PC-3 (cell line): Measurements from ENCODE around the gene XCR1.

Experiments used
- CTCF ChIP-seq: fragments of 300-600 bp; sonication (generic); conservative IDR thresholded peaks from 2 replicates; pipeline ENCODE4 v1.5.1; 2017; ENCODE audit warnings: antibody characterized with exemption, low read depth, mild to moderate bottlenecking, low read length
- EZH2 ChIP-seq: fragments of 300-600 bp; sonication (generic); IDR thresholded peaks from one replicate; pipeline ENCODE4 v1.6.1; 2017; ENCODE audit warnings: antibody characterized with exemption, mild to moderate bottlenecking, low read length; ENCODE audit not compliant: unreplicated experiment
- EZH2phosphoT487 ChIP-seq: fragments of 300-600 bp; sonication (generic); IDR thresholded peaks from 2 replicates; pipeline ENCODE4 v1.6.1; 2018; ENCODE audit warnings: mild to moderate bottlenecking, antibody characterized with exemption, low read length, borderline replicate concordance

GRCh38 chr3:45994419-45995235, 32.7 kb downstream of the XCR1 start:
- no peak for TF ChIP-seq CTCF
- no peak for TF ChIP-seq EZH2
- TF ChIP-seq EZH2phosphoT487 = no peak
